Astrocyte of the spinal cord (primary cell): ENCODE measurements around the gene ADGRV1.

Experiments used
- DNase-seq: peaks from one replicate; pipeline ENCODE4 v3.0.0; 2011; ENCODE audit warnings: low read depth, low spot score
- H3K4me3 ChIP-seq: 2 replicates; pipeline ENCODE4 v1.5.1; 2011; ENCODE audit warnings: low read depth, mild to moderate bottlenecking, low read length, moderate library complexity
- CTCF ChIP-seq: IDR thresholded peaks from 2 replicates; pipeline ENCODE4 v1.5.1; 2012; ENCODE audit warnings: low read depth, mild to moderate bottlenecking, low read length, inconsistent platforms
- in situ Hi-C: cut with HindIII; loops from 2 replicates; pipeline ENCODE4 v1.10.0; 2017; ENCODE audit warnings: low sequenced_read_pairs

The ADGRV1 gene

GRCh38 chr5:91027405-91028139 lies 469.0 kb downstream of the ADGRV1 start:
- TF ChIP-seq CTCF, result no peak
- H3K4me3 ChIP-seq, result no peak overlapping the region
- in situ Hi-C loops, result no loop called here
- DNase-seq, result no peak

GRCh38 chr5:91028499-91028956 lies 469.9 kb downstream of the ADGRV1 start:
- in situ Hi-C loops, result no loop called here
- no peak for TF ChIP-seq CTCF
- DNase-seq, result no peak
- H3K4me3 ChIP-seq, result no peak overlapping the region

- no peak for TF ChIP-seq CTCF
- in situ Hi-C loops, result no loop called here
- DNase-seq, result no peak
- H3K4me3 ChIP-seq, result no peak overlapping the region
Observed at GRCh38 chr5:91030521-91031401, 472.2 kb downstream of the ADGRV1 start.

GRCh38 chr5:91031402-91031752 lies 472.8 kb downstream of the ADGRV1 start:
- in situ Hi-C loops, result no loop called here
- no peak overlapping the region for H3K4me3 ChIP-seq
- no peak for DNase-seq
- no peak for TF ChIP-seq CTCF

GRCh38 chr5:91032125-91032524 lies 473.5 kb downstream of the ADGRV1 start:
- in situ Hi-C loops, result no loop called here

GRCh38 chr5:91033370-91033769 lies 474.8 kb downstream of the ADGRV1 start:
- no peak for TF ChIP-seq CTCF
- in situ Hi-C loops, result no loop called here
- H3K4me3 ChIP-seq, result no peak overlapping the region
- DNase-seq, result no peak

More at GRCh38 chr5:91032125-91032524, 473.5 kb downstream of the ADGRV1 start:
- no peak overlapping the region for H3K4me3 ChIP-seq
- no peak for TF ChIP-seq CTCF
- no peak for DNase-seq
